22Rv1 (cell line): ENCODE measurements around the gene KAT7.

Source experiments
- H3K27ac ChIP-seq: fragments of 450-650 bp; 2 replicates; pipeline ENCODE4 v1.5.1; 2017
- ZFX ChIP-seq: fragments of 450-650 bp; IDR thresholded peaks from 2 replicates; pipeline ENCODE4 v1.6.1; 2017; ENCODE audit warnings: antibody characterized with exemption, borderline replicate concordance
- TF ChIP-seq, protein P1 (sequence below): fragments of 450-650 bp; IDR thresholded peaks from 2 replicates; pipeline ENCODE4 v1.5.1; 2017; ENCODE audit warnings: mild to moderate bottlenecking

The KAT7 gene

DNA sequence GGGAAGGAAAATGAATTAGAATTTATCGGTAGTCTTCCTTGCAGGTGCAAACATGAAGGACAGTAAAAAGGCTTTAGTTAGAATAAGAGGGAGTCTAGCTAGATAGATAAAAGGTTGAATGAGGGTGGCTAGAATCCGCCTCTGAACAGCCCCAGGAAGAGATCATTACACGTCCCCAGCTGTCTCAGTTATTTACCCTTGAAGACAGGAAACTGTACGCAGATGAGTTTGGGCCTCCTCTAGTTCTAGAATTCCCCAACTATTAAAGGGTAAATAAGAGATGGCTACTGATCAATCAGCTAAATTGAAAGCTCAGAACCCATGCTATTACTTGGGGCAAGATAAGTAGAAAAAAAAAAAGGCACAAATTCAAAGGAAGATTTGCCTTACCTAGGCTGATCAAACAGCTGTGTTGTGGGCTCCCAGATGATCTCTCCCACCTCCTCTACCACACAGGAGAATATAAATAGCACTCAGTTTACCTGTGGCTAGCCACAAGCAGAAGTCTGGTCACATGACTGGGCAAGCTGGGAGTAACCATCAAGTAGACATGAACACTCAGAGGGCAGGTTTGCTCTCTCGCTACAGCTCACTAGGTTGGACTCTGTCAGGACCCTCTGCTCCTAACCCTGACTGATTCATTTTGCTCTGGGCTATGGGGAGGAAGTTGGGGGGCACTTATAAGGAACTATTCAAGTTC is 41.5 kb upstream of the KAT7 start:
- TF ChIP-seq, protein P1, sequence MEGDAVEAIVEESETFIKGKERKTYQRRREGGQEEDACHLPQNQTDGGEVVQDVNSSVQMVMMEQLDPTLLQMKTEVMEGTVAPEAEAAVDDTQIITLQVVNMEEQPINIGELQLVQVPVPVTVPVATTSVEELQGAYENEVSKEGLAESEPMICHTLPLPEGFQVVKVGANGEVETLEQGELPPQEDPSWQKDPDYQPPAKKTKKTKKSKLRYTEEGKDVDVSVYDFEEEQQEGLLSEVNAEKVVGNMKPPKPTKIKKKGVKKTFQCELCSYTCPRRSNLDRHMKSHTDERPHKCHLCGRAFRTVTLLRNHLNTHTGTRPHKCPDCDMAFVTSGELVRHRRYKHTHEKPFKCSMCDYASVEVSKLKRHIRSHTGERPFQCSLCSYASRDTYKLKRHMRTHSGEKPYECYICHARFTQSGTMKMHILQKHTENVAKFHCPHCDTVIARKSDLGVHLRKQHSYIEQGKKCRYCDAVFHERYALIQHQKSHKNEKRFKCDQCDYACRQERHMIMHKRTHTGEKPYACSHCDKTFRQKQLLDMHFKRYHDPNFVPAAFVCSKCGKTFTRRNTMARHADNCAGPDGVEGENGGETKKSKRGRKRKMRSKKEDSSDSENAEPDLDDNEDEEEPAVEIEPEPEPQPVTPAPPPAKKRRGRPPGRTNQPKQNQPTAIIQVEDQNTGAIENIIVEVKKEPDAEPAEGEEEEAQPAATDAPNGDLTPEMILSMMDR, result no peak
- TF ChIP-seq ZFX, result no peak
- H3K27ac ChIP-seq, result no peak overlapping the region

DNA sequence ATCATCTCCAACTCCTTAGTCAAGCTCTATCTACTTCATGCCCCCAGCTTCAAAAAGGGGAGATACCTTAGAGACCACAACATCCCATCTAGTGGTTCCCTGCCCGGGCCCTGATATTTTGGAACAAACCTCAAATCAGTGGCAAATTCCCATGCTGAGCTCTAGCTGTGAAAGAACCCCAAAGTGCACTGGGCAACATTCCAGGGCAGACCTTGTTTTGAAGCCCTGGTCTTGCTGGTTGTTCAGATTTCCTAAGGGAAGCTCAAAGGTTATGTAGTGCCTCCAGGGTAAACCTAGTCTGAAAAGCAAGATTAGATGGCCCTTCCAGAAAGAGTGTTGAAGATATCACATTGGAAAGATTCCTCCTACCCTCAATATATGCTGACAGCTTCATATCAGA is 40.8 kb upstream of the KAT7 start:
- TF ChIP-seq, protein P1, result no peak
- no peak for TF ChIP-seq ZFX

DNA sequence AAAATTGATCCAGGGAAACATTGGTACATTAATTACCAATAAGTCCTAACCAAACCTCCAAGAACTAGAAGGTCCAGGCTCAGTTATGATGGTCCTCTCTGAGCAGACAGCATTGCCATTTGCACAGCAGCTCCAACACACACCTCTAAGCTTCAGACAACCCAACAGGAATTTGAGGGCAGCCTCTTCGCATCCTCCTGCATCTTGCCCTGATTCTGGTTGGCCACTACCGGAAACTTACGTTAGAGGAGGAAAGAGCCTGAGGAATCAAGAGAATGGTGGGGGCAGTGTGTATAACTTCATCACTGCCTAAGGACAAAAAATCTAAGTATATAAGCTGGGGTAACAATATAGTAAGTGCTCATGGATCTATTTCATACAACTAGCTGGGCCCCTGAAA is 40.3 kb upstream of the KAT7 start:
- no peak overlapping the region for H3K27ac ChIP-seq
- TF ChIP-seq, protein P1, result no peak
- no peak for TF ChIP-seq ZFX

More for the DNA sequence above, 40.8 kb upstream of the KAT7 start:
- H3K27ac ChIP-seq, result no peak overlapping the region

DNA sequence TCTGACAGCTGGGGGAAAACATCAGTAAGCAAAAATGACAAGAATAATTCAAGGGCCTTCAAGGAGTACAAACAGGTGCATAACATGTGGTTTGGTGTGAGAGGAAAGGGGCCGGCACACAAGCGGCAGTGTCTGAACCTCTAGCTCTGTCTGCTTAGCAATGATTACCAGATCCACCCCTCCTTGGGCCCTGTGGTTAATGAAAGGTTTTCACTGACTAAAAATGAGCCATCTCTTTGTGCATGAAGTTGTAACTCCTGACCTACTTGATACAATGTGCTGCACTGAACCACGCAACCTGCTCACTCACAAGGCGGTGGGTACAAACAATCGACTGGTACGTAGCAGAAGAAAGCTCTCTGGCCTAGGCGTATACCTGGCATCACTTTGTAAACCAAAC is 39.7 kb upstream of the KAT7 start:
- no peak for TF ChIP-seq ZFX
- TF ChIP-seq, protein P1, result no peak
- no peak overlapping the region for H3K27ac ChIP-seq

DNA sequence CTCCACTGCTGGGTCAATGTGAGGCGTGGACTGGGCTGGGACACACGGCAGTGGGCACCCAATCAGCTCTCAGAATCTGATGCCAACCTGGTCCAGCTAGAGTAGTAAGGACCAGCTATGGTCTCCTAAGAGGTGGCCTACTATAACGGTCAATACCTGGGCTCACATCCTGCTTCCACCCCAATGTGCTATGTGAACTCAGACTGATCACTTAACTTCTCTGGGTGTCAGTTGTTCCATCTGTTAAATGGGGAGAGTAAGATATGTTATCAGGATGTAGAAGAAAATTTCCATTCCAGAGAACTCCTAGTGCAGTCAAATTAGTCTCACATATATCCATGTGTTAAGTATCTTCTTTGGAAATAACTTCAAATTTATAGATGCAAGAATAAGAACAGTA is 38.8 kb upstream of the KAT7 start:
- TF ChIP-seq, protein P1, result no peak
- TF ChIP-seq ZFX, result no peak
- H3K27ac ChIP-seq, result no peak overlapping the region

DNA sequence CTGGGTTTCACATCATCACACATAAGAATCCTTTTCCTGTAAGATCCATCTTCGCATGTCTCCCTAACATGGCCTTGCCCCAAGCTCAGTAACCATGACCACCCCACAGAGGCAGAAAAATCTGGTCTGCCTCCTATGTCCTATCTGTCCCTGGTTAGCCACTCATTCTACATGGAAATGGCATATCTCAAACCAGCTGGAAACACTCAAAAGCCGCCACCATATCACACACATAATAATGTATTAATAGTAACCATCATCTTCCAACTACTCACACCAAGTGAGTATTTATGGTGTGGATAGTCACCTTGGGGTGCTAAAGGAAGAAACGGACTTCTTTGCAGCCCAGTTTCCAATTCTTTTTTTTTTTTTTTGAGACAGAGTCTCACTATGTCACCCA is 36.0 kb upstream of the KAT7 start:
- TF ChIP-seq, protein P1, result no peak
- no peak for TF ChIP-seq ZFX

DNA sequence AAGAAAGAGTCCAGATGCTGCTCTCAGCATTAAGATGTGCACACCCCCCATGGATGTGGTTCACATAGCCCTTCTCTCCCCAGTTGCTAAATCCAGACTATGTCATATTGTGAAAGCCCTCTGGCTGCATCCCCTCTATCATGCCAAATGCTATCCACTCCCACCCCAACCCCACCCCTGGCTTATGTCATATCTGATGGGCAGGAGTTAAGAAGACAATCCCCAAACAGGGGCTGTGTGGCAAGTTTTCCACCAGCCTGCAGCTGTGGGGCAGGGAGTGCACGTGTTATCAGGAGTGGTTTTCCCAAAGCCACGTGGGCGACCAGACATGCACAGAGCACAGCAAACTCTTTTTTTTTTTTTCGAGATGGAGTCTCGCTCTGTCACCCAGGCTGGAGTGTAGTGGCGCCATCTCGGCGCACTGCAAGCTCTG is 34.5 kb upstream of the KAT7 start:
- H3K27ac ChIP-seq, result no peak overlapping the region
- no peak for TF ChIP-seq ZFX
- TF ChIP-seq, protein P1, result no peak

More for the DNA sequence above, 36.0 kb upstream of the KAT7 start:
- H3K27ac ChIP-seq, result no peak overlapping the region
